ENCODE data around the gene TOM1.

- TF ChIP-seq CTCF (IDR thresholded peaks at IDR 0.05) (no peak), POLR2A (IDR thresholded peaks at IDR 0.05) (no peak)
Measured at GRCh38 chr22:35353318-35353717, 53.6 kb downstream of the TOM1 start.
